CD4-positive, alpha-beta T cell treated with Interleukin-4 for 1 hour (primary cell): ENCODE results near the gene ZC2HC1B.
"Not testable (repeated sequence)": the region's sequence is repeated elsewhere in the genome, so short reads cannot be mapped to it uniquely, and the experiment has no call there.

Experiments used
- DNase-seq, 2 donors: peaks; one replicate each; pipeline ENCODE4 v3.0.0-alpha.2; 2020 to 2022

The ZC2HC1B gene

GRCh38 chr6:143871202-143871730, 7.0 kb downstream of the ZC2HC1B start:
- DNase-seq = not testable (repeated sequence)

DNA sequence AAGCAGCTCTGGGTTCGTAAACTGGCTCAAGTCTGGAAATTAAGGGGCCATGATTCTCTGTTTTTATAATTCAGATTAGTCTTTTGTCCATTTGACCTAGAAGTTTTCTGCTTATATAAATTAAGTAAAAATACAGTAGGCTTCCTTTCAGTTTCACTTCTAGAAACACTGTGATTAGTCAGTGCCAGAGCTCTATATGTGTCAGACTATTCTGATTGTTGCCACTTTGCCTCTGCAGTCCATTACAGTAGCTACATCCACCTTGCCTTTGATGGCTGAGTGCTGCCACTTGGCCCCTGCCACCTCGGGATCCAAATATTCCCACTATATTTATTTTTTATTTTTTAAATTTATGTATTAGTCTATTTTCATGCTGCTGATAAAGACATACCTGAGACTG, 7.9 kb downstream of the ZC2HC1B start:
- DNase-seq = peak in 1 of 2 donors; percentile 5

GRCh38 chr6:143873600-143873999, 9.3 kb downstream of the ZC2HC1B start:
- not testable (repeated sequence) for DNase-seq

DNA sequence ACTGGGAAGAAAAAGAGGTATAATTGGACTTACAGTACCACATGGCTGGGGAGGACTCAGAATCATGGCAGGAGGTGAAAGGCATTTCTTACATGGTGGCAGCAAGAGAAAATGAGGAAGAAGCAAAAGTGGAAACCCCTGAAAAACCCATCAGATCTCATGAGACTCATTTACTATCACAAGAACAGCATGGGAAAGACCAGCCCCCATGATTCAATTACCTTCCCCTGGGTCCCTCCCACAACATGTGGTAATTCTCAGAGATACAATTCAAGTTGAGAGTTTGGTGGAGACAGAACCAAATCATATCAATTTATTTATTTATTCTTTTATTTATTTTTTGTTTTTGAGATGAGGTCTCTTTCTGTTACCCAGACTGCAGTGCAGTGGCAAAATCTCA, 10.2 kb downstream of the ZC2HC1B start:
- not testable (repeated sequence) for DNase-seq

DNA sequence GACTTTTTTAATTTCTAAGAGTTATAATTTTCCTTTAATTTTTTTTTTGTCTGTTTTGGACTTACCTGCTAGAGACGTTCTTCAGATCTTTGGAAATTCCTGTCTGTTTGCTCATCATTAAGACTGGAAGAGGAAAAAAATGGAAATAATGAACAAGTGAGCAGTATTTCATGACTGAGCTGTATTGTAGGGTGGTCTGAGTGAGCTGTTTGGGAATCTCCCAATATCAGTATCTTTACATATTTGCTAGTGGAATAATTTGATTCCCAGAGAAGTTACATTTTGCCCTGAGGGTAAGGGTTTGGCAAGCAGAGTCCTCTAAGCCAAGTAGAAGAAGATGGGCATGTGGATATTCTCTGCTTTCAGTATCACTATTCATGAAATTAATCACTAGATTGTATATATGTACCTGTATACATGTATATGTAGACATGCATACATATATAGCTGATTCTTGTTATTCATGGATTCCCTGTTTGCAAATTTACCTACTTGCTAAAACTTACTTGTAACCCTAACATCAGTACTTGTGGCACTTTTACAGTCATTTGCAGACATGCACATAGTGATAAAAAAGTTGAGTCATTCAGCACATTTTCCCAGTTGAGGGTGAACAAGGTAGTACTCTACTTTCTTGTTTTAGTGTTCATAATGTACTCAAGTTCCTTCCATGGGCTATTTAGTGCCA, 13.5 kb downstream of the ZC2HC1B start:
- no peak for DNase-seq

DNA sequence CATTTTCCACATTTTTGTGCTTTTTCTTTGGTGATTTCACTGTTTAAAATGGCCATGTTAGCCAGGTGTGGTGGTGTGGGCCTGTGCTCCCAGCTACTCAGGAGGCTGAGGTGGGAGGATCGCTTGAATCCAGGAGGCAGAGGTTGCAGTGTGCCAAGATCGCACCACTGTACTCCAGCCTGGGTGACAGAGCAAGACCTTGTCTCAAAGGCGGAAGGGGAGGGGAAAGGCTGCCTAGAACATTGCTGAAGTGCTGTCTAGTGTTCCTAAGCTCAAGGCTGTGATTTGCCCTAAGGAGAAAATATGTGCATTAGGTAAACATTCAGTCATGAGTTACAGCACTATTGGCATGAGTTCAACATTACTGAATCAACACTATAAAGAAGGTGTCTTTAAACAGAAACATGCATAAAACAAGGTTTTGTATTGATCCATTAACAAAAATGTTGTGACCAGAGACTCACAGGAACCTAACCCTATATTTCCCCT, 14.0 kb downstream of the ZC2HC1B start:
- no peak for DNase-seq

GRCh38 chr6:143880412-143880811, 16.1 kb downstream of the ZC2HC1B start:
- DNase-seq = no peak

- no peak for DNase-seq
Measured at GRCh38 chr6:143882401-143882930, 18.2 kb downstream of the ZC2HC1B start.

DNA sequence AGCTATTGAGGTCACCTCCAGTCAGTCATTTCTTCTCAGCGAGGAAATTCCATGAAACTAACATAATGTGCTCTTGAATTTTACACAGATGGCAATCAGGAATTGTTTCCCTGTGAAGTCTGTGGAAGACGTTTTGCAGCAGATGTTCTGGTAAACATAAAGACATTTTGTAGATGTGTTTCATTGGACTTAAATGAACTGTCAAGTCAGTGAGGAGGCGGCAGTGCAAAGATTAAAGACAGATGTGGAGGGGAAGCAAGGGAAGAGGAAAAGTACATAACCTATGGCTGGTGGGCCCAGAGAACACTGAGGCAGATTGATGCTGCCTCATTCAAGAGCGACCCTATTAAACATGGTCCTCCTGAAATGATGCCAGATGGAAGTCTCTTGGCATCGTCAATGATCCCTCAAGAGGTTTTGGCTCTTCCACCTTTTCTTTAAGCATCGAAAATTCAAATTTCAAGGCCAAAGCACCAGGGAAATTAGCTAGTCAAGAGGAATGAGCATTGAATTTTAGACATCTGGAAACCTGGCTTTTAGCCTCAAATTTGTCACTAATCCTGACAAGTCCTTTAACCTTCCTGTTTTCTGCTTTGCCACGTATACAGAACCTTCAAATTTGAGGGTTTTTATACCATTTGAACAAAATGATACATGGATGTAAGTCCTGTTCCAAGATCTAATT, 20.1 kb downstream of the ZC2HC1B start:
- no peak for DNase-seq

- DNase-seq = no peak
Measured at GRCh38 chr6:143885116-143885515, 20.8 kb downstream of the ZC2HC1B start.

- no peak for DNase-seq
Measured at GRCh38 chr6:143894655-143895054, 30.4 kb downstream of the ZC2HC1B start.

DNA sequence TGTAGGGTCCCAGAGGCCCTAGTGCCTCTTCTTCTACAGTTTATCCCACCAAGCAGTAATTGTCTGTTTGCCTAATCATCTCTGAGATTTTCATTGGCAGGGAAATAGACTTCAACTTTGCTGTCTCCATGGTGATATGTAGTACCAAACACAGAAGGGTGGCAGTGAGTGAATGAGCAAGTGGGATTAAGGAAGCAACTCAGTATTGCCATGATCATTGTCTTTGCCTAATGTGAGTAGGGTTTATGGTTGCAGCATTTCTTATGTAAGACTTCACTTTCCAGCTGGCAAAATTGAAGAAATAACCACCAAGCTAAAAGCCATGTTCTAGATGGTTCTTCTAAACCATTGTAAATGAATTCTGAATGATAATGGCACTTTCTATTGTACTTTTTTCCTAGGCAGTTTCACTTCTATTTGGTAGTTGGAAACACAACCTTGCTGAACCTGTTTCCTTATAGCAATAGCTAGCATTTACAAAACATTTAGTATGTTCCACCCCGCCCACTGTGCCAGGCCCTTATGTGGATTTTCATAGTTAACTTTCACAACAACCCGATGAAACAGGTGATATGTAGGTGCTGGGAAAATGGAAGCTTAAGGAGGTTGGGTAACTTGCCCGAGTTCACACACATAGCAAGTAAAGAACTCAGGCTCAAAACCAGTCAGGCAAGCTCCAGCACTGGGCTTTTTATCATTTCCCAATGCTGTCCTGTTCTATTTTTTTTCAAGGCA, 32.0 kb downstream of the ZC2HC1B start:
- no peak for DNase-seq

DNA sequence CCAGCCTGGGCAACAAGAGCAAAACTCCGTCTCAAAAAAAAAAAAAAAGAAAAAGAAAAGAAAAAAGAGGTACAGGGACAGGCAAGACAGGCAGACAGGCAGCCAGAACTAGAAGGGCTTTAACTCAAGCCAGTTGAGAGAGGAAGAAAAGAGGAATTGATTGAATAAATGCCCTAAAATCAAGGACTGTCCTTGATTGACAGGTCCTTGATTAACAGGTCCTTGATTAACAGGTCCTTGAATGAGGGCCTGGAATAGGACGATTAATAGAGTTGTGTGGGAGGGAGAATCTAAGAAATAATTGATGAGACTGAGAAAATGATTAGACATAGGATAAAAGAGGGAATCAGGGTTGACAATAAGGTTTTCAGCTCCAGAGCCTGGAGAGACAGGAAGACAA, 36.1 kb downstream of the ZC2HC1B start:
- no peak for DNase-seq

DNA sequence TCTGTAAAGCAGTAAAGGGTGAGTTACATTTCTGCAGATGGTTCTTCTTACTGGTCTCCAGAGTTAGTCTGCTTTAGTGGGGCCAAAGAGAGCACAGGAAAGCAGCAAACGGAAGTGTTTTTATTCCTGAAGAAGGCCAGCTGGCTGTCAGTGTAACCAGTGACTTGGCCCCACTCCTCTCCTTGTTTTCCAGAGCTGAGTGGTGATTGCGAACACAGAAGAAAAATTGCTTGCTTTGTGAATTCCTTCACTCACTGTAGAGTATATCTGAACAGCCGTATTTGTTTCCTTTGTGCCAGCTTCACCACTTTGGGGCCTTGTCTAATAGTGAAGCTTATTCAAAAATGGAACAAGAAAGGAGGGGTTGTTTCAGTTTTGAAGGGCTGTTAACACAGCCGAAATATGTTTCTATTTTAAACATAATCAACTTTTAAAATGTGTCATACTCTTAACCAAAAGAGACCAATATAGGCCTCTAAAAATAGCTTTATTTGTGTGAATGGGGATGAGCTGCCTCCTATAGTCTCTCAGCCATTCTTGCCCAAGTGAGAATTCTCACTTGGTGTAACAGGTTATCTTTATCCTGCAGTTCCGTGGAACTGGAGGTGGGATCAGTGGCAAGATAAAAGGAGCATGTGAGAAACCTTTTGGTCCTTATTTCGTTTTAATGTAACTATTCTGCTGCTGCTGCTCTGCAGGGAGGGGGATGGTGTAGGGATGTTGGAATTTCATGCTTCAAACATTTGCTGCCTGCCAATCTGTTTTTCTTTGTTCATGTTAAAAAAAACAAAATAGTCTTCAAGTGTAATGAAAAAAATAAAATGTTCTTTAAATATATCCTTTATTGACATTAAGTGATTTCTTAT, 37.8 kb downstream of the ZC2HC1B start:
- DNase-seq = no peak

GRCh38 chr6:143902827-143903226, 38.6 kb downstream of the ZC2HC1B start:
- DNase-seq = no peak

GRCh38 chr6:143911028-143911427, 46.8 kb downstream of the ZC2HC1B start:
- DNase-seq = no peak

DNA sequence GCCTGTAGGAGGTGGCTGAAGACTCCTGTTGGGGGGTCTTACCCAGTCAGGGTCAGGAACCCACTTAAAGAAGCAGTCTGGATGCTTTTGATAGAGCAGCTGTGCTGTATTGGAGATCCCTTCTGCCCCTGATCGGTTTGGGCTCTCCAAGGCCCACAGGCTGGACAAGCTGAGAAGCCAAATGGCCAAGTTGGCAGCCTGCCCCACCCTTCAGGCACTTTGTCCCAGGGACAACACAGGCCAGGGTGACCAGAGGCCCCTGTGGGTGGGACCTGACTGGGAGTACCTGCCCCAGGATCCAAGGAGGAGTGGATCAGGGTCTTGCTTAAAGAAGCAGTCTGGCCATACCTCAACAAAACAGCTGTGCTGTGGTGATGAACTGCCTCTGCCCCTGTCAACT, 48.4 kb downstream of the ZC2HC1B start:
- no peak for DNase-seq

DNA sequence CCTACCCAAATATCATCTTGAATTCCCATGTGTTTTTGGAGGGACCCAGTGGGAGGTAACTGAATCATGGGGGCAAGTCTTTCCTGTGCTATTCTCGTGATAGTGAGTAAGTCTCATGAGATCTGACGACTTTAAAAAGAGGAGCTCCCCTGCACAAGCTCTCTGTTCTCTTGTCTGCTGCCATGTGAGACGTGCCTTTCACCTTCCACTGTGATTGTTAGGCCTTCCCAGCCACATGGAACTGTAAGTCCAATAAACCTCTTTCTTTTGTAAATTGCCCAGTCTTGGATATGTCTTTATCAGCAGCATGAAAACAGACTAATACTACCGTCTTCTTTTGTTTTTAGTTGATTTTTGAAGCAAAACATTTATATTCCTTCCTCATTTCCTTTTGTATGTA, 52.8 kb downstream of the ZC2HC1B start:
- not testable (repeated sequence) for DNase-seq

- DNase-seq = no peak
Measured at GRCh38 chr6:143928853-143929252, 64.6 kb downstream of the ZC2HC1B start.

DNA sequence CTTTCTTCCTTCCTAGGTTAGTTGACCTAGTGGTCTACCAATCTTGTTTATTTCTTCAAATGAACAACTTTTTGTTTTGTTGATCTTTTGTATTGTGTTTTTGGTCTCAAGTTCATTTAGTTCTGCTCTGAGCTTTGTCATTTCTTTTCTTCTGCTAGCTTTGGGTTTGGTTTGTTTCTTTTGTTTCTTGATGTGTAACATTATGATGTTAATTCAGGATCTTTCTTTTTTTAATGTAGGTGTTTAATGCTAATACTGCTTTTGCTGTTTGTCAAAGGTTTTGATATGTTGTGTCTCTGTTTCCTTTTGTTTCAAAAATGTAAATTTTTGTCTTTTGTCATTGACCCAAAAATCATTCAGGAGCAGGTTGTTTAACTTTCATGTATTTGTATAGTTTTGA, 65.7 kb downstream of the ZC2HC1B start:
- no peak for DNase-seq

GRCh38 chr6:143934331-143934730, 70.1 kb downstream of the ZC2HC1B start:
- DNase-seq = no peak

DNA sequence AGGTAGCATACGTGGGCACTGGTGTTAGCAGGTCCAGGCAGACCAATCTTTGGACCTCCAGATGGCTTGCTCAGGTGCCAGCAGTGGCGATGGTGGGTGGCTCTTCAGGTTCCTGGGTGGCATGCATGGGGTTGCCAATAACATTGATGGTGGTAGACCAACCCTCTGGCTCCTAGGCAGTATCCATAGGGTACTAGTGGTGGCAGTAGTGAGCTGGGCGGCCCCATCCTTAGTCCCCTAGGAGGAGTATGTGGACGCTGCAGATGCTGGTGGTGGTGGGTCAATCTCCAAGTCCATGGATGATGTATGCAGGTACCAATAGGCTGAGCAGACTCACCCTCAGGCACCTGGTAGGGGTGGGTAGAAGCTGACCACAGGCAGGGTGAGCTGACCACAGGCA, 70.6 kb downstream of the ZC2HC1B start:
- DNase-seq = no peak
